Activated CD4-positive, alpha-beta T cell treated with anti-CD3 and anti-CD28 coated beads, Interleukin-10, Interleukin-2, amounts not matched to agents 100 ng/mL and 50 ng/mL, durations not matched to agents 16 hours and 8 hours (primary cell): Measurements from ENCODE around the gene PHKG2.

ENCODE experiments used
- DNase-seq: peaks from one replicate; pipeline ENCODE4 v3.0.0-alpha.2; 2020

Gene PHKG2

DNA sequence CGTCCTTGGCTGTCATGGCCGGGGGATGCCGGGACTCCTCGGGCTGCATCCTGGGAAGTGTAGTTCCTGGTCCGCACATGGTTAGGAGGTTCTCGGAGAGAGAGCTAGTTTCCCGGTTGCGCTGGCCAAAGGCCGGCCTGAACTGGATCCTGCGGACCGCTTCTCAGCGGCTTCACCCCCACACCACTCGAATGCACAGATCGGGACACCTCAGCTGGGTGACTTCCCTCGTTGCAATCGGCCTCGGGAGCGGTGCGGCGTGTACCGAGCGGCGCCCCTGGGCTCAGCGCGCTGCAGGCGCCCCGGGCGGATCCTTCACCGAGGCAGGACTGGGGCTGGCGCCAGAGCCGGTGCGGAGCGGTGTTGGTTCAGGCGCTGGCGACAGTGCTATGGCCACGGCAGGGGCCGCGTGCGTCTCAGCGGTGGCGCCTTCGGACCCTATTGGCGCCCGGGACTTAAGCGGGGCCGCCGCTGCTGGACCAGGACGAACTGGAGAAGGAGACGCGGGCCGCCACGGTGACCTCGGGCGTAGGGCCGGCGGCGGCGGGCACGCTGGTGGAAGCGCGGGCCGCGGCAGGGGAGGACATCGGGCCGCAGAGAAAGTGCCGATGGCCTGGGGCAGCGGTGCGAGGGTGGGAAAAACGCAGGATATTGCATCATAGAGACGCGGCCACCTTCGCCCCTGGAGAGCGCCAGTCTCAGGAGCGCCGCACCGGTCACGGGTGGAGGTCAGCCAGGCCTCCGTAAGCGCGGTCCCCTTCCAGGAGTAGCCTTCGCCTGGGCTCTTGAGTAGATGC is 27.4 kb downstream of the PHKG2 start:
- peak; percentile 85 for DNase-seq

DNA sequence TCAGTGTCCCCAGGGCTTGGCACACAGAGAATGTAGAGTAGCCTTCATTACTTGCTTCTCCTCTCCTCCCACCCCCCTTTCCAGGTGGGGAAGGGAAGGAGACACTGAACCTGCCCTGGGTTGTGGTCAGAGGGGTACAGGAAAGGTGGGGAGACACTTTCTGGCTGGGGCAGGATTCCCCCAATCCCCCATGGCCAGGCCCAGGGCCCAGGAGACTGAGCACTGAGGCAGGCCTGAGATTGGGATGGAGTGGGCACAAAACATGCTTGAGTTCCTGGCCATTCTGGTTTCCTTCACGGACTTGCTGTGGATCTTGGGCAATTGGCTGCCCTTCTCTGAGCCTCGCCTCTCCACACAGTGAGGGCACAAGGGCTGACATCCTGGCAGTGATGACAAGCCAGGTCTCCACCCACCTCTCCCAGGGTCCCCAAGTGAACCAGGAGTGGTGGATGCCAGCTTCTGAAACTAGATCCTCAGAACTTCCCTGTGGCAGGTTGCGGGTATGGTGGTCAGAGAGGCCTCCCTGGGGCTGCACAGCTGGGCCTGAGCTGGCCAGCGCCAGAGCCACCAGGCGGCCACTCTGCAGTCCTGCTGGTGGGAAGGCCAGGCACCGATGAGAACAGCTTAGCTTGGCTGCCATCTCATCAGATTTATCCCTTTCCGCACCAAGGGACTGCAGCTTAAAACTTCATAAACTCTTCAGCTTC is 29.5 kb downstream of the PHKG2 start:
- DNase-seq: no peak

DNA sequence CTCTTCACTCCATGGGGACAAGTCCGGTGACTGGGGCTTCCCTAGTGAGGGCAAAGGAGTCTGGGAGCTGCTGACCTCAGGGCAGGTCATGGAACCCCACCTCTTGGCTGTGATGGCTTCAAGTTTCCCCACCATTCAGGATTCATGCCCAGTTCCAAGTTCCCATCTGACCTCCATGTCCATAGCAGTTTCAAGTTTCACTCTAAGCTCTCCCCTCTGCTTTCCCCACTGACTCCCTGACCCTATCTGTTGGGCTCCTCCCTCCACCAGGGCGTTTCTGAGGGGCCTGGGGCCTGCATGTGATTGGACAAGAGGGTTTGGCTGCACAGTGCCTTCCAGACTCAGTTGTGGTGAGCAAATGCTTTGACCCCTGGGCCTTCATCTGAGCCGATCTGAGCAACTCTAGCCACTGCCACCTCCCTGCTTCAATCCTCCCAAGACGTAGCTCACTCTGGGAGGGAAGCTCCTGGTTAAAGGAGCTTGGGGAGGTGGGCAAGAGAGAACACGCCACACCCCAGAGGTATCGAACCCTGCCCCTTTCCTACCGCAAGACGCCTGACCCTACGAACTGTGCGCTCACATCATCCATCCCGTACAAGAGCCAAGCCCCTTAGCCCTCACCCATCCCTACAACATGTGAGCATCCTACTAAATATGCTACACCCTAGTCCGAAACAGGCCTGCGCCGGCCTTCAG is 30.5 kb downstream of the PHKG2 start:
- DNase-seq: no peak

GRCh38 chr16:30779596-30779995 is 31.4 kb downstream of the PHKG2 start:
- DNase-seq: no peak

GRCh38 chr16:30780021-30780420 is 31.8 kb downstream of the PHKG2 start:
- DNase-seq: no peak

- DNase-seq: no peak
These were observed 32.3 kb downstream of the PHKG2 start for GRCh38 chr16:30780549-30780948.

DNA sequence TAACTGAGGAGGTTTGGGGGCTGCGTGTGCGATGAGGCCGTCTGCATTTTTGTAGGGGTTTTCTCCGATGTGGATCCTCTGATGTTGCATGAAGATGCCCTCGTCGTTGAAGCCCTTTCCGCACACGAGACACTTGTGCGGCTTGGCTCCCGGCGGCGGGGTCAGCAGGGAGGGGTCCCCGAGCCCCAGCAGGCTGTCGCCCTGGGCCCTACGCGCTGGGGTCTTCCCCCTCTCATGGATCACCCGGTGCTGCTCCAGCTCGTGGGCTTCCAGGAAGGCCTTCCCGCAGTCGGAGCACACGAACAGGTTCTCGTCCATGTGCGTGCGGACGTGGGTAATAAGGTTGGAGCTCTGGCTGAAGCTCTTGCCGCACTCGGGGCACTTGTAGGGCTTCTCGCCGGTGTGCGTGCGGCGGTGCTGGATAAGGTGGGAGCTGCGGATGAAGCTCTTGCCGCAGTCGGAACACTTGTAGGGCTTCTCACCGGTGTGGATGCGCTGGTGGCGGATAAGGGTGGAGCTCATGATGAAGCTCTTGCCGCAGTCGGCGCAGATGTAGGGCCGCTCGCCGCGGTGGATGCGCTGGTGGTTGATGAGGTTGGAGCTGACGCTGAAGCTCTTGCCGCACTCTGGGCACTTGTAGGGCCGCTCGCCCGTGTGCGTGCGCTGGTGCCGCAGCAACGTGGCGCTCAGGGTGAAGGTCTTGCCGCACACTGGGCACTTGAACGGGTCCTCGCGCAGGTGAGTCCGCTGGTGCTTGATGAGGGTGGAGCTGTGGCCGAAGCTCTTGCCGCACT is 34.5 kb downstream of the PHKG2 start:
- DNase-seq: no peak

- DNase-seq: no peak
These were observed 35.3 kb downstream of the PHKG2 start for GRCh38 chr16:30783280-30784109.

DNA sequence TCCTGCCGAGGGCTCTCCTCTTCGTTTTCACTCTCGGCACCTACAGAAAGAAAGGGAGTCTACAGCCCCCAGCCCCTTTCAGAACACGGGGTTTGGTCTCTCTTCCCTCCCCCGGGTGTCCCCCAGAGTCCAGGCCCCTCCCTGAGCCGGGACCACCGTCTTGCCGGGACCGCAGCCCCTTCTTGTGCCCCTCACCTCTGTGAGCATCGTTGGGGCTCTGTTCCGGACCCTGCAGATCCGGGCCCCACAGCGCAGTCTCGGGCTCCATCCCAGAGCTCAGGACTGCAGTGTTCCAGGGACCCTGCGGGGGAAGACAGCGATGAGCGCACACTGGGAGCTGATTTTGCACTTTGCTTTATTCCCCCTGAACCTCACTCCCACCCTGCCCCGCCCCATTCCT is 36.0 kb downstream of the PHKG2 start:
- DNase-seq: no peak

DNA sequence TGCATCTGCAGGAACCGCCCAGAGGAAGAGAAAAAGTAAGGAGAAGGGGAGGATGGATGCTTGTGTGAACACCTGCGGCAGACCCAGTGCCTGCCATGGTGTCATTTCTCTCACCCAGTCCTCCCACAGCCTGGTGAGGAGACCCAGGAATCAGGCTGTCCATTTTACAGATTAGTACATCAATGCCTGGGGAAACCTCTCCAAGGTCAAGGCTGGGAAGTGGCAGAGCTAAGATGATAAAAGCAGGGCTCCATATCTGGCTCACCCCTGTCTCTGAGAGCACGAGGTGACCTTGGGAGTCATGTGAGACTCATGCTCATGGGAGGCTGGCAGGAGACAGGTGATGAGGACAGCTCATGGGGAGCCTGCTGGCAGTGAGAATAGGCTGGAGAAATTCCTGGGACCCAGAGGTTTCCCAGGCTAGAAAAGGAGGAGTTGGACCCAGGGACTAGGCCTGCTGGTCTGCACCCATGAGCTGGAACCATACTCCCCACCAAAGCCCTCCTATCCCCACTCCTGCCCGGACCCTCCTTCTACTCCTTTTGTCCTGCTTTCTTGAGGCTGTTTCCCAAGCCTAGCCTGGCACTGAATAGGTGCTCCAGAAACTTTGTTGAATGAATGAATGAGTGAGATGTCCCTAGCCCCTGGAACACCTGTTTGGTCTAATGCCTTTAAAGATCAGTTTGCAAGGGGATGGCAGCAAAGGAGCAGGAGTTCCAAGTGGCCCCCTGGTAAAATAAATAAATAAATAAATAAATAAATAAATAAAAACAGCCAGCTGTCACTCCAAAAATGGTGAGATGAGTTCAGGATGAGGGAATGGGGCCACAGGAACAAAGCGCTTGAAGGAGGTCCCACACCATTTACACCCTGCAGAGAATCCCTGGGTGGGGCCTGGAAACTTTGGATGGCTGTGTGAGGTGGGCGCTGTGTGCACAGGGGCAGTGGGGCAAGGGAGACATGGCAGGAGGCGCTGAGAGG is 37.2 kb downstream of the PHKG2 start:
- DNase-seq: no peak

- DNase-seq: no peak
These were observed 38.1 kb downstream of the PHKG2 start for GRCh38 chr16:30786115-30786935.

DNA sequence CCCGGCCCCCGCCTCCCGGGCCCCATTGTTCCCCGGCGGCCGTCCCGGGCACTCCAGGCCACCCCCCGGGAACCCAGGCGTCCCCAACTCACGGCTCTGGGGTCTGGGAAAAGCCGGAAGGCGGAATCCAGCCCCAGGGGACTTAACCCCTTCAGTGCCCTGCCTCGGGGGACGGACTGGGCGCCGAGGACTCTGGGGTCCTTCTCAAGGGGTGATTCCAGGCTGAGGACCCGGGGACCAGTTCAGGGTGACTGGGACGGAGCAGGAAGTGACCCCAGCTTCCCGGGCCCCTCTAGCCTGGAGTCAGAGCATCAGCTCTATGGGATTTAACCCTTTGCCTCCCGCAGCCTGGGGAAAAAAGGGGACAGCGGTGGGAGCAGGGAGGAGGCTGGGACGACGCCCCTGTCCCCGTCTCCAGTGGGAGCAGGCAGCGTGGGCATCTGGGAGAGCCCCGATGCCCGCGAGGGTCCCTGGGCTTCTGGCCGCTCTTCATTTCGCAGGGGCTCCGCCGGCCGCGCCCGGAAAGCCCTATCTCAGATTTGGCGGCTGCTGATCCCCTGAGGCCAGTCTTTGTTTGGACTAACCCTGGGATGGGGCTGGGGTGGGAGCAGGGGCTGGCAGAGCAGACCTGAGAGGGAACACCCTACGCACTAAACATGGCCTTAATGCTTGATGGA is 38.8 kb downstream of the PHKG2 start, which contains the start of gene ZNF629:
Gene ZNF629 (minus strand): TSS at position 270 of the 677 bp plus-strand sequence. CDS start 2,723 bp downstream, outside the sequence.
- DNase-seq: no peak

- no peak for DNase-seq
These were observed 39.6 kb downstream of the PHKG2 start for GRCh38 chr16:30787613-30788378.

GRCh38 chr16:30793508-30794069 is 45.4 kb downstream of the PHKG2 start:
- no peak for DNase-seq

DNA sequence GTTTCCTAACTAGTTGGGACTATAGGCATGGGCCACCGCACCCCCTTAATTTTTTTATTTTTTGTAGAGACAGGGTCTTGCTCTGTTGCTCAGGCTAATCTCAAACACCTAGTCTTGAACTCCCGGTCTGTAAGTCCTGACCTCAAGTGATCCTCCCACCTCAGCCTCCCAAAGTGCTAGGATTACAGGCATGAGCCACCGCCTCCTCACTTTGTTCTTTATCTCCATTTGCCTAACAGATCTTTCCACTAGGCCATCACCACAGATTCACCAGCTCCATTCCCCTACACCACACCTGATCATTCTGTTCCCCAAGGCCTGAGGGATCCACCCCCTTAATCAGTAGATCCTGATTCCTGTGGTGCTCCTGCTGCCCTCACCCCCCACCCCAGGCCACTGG is 46.4 kb downstream of the PHKG2 start:
- no peak for DNase-seq

DNA sequence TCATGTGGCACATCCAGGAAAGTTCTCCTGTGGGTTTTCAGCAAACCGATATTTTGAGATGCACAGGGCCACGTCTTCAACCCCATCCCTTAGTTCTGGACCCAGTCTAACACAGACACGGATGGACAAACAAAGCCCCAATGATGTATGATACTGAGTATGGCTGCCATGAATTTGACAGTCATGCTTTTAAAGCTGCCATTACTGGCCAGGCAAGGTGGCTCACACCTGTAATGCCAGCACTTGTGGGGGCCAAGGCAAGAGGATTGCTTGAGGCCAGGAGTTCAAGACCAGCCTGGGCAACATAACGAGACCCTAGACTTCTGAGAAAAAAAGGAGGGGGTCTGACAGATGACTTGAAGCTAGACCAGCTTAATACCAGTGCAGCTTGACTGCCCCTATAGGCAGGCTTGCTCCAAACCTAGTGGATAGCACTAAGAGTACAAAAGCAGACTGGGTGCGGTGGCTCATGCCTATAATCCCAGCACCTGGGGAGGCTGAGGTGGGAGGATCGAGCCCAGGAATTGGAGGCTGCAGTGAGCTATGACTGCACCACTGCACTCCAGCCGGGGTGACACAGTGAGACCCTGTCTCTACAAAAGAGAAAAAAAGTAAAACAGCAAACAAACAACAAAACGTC is 49.6 kb downstream of the PHKG2 start:
- DNase-seq: no peak
